Stimulated activated CD4-positive, alpha-beta T cell treated with anti-CD3 and anti-CD28 coated beads, Interleukin-1b, Interleukin-23, amount 100 ng/mL, for 24 hours (primary cell): Measurements from ENCODE around the gene PDE4B.
A peak's percentile ranks its signal among the peaks of the same experiment; 100 is the strongest.

ENCODE experiments used
- DNase-seq, 4 experiments: peaks; one replicate each; pipeline ENCODE4 v3.0.0-alpha.2; 2020; ENCODE audit warnings: low read depth in 4 of 4, low spot score in 1 of 4

PDE4B gene

DNA sequence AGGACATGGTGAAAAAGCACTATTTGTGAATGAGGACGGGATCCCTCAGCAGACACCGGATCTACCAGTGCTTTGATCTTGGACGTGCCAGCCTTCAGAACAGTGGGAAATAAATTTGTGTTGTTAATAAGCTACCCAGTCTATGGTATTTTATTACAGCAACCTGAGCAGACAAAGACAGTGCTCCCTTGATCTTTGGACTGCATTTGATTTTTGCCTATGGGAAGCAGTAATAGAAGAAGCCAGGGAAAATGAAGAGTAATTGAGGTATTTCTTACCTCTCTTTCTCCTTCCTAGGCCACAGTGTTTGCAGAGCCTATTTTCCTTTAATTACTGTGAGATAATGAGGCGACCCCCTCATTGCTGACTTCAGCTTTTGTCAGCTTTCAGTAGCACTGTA, 87.9 kb downstream of the PDE4B start:
- no peak for DNase-seq

DNA sequence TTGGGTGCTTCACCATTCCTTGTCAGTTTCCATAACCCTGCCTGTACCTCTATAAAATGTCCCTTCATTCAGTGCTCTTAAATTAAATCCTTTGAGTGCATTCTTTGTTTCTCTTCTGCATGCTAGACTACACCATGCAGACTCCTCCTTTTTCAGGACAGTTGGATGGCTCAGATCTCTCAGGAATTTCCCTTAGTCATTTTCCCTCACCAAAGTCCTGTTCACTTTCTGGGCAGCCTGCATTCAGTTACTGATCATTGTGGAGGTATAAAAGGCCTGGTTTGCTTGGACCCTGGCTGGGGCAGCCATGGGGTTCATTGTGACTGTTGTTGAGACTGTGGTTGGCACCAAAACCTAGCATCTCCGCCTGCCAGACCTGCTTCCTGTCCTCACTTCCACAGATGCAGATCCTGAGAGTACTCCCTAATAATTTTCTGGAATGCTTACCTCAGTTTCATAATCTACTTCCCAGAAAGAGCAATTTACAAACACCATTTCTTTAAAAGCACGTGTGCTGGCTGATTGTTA, 88.4 kb downstream of the PDE4B start:
- no peak for DNase-seq

DNA sequence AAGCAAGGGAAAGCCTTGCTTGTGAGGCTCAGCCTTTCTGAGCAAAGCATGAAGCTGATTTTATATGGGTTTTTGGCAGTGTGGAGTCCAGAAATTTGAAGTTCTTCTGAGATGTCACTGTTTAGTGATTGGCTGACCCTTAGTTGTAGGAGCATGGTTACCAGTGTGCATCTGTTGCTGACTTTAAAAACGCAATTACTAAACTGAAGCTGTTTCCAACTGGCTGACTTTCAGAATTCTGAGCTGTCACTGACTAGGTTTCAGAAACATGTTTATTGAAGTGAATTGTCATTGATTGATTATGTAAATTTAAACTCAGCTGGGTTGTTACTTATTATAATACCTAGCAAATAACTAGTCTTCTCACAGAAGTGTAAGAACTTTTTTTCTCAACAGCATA, 89.4 kb downstream of the PDE4B start:
- no peak for DNase-seq

- no peak for DNase-seq
These were observed 96.7 kb downstream of the PDE4B start for GRCh38 chr1:65889441-65889840.

GRCh38 chr1:65890201-65890843, 97.6 kb downstream of the PDE4B start:
- no peak for DNase-seq

GRCh38 chr1:65894738-65895605, 102.3 kb downstream of the PDE4B start:
- peak in 1 of 4 experiments; percentile 0 for DNase-seq

GRCh38 chr1:65896721-65897120, 104.0 kb downstream of the PDE4B start:
- DNase-seq = no peak

DNA sequence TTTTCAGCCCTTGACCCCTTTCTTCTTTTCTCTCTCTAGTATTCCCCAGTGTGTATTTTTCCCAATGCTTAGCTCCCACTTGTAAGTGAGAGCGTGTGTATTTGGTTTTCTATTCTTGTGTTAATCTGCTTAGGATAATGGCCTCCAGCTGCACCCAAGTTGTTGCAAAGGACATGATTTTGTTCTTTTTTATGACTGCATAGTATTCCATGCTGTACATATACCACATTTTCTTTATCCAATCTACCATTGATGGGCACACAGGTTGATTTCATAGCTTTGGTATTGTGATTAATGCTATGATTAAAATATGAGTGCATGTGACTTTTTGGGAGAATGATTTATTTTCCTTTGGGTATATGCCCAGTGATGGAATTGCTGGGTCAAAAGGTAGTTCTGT, 104.8 kb downstream of the PDE4B start:
- no peak for DNase-seq

- DNase-seq = no peak
These were observed 112.0 kb downstream of the PDE4B start for GRCh38 chr1:65904681-65905083.

GRCh38 chr1:65910432-65910831, 117.7 kb downstream of the PDE4B start:
- DNase-seq = no peak

DNA sequence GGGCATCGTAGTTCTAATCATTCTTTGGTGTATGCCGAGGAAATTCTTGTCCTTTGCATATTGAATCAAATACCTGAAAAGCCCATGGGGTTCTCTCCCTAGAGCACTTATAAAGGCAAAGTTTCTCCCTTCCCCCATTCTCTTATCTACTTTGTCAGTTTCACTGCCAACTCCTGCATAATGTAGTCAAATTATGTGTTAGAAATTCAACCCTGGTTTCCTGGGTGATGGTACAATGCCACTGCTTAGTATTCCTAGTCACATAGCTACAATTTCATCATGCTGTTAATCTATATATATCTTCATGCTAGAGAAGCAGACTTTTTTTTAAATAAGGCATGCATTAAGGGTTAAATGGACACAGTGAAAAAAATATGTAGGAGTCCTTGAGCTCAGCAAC, 119.0 kb downstream of the PDE4B start:
- DNase-seq = no peak

DNA sequence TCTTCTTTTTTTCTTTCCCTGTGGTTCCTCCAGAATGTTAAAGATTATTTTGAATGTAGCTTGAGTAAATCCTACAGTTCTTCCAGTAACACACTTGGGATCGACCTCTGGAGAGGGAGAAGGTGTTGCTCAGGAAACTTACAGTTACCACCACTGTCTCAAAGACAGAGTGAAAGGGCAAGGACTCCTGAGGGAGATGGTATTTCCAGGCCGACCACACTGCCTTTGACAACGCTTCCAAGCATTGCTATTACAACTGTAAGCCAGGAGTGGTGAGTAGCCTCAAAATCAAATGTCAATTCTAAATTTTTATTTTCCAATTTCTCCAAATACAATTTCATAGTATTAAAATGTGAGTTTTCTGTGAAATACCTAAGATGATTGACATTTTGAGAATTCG, 125.9 kb downstream of the PDE4B start:
- no peak for DNase-seq

- DNase-seq = no peak
These were observed 128.8 kb downstream of the PDE4B start for GRCh38 chr1:65921446-65921845.

DNA sequence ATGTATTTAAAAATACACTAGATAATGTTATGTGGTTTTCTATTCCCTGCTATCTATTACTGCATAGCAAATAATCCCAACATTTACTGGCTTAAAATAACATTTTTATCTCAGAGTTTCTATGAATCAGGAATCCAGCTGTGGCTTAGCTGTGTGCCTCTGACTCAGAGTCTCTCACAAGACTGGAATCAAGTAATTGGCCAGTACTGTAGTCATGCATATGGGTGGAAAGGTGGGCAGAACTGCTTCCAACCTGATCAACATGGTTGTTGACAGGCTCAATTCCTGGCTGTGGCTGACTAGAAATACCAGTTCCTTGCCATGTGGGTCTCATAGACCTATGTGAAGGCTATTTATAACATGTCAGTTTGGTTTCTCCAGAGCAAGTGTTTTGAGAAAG, 131.8 kb downstream of the PDE4B start:
- DNase-seq = no peak

GRCh38 chr1:65938506-65938905, 145.8 kb downstream of the PDE4B start:
- DNase-seq = no peak

- DNase-seq = no peak
These were observed 146.5 kb downstream of the PDE4B start for GRCh38 chr1:65939191-65939590.

- DNase-seq = no peak
These were observed 146.9 kb downstream of the PDE4B start for GRCh38 chr1:65939636-65940035.

- DNase-seq = no peak
These were observed 147.4 kb downstream of the PDE4B start for GRCh38 chr1:65940126-65940525.

DNA sequence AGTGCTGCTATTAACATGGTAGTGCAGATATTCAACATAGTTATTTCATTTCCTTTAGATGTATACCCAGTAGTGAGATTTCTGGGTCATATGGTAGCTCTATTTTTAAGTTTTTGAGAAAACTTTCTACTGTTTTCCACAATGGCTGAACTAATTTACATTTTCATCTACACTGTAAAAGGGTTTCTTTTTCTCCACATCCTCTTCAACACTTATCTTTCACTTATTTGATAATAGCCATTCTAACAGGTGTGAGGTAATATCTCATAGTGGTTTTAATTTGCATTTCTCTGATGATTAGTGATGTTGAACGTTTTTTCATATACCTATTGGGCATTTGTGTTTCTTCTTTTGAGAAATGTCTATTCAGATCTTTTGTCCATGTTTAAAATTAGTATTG, 149.8 kb downstream of the PDE4B start:
- no peak for DNase-seq

GRCh38 chr1:65946376-65946775, 153.7 kb downstream of the PDE4B start:
- DNase-seq = no peak

DNA sequence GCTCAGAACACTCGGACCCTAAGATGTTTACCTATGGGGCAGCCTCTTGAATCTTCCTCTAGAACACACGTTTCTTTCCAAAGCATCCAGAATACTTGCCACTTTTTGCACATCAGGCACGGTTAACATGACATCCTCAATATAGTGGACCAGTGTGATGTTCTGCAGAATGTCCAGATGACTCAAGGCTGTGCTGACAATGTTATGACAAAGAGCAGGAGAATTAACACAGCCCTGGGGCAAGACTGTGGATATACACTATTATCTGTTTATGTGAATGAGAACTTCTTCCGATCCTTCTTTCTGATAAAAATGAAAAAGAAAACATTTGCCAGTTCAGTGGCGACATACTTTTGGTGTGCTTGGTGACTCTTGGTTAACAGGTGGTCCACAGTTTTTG, 154.3 kb downstream of the PDE4B start:
- no peak for DNase-seq

DNA sequence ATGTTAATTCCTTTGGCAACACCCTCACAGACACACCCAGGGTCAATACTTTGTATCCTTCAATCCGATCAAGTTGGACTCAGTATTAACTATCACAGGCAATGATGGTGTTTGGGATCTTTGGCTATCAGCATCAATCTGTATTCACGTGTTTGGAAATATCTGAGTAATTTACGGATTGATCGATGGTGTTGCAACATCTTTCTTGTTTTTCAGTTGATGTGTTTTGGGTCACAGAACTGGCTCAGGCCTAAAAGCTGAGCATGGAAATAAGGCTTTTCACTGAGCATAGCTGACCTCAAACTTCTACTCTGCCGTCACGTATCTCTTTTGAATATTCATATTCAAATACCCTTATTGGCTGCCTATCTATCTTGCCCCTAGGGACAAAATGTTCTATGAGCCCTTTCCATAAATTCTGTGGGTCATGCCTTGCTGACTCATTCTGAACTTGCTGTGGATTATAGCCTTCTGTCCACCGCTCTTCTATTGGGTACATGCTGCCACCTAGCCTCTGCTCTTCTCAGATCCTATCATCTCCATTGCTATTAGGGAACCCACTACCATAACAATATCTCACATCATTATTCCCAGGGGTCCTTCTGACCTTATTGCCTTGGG, 156.0 kb downstream of the PDE4B start:
- DNase-seq = no peak
